H1 (cell line): ENCODE measurements around the gene PHTF2. TPM values are rescaled to one million over a fixed set of nuclear protein-coding genes. Genes with fewer than 3 reads are reported as not detected.

ENCODE experiments used
- CTCF ChIA-PET: fragments of 300-600 bp; sonication (Branson Sonifier 250); formaldehyde crosslinking; loops from one replicate; lab custom pipeline; 2021; ENCODE audit not compliant: partially characterized antibody; lab: Charles Lee
- POLR2A ChIA-PET: fragments of 300-600 bp; sonication (Branson Sonifier 250); formaldehyde crosslinking; loops from one replicate; lab custom pipeline; 2021; ENCODE audit warnings: inconsistent platforms; ENCODE audit not compliant: partially characterized antibody; lab: Charles Lee
- DNase-seq, 2 experiments: peaks; one replicate each; pipeline versions ENCODE4 v3.0.0 to v3.0.0-alpha.2; 2010 to 2022; ENCODE audit warnings: low spot score in 2 of 2, low read depth in 1 of 2, mixed read lengths in 1 of 2
- FAIRE-seq: peaks from 2 replicates; lab custom pipeline; 2011; peaks lifted over from hg19 to GRCh38; lab: Jason Lieb, UNC
- H2AFZ ChIP-seq: 2 replicates; pipeline ENCODE4 v1.8.1; 2012; ENCODE audit warnings: low read length, inconsistent platforms
- H2AK5ac ChIP-seq: 2 replicates; pipeline ENCODE4 v1.6.1; 2013; ENCODE audit warnings: low read depth, low read length
- H2BK120ac ChIP-seq: replicated peaks from 2 replicates; pipeline ENCODE3; 2013; ENCODE audit warnings: low read depth, low read length, inconsistent platforms
- H2BK12ac ChIP-seq: 2 replicates; pipeline ENCODE4 v1.6.1; 2013; ENCODE audit warnings: low read depth, low read length
- H2BK15ac ChIP-seq: 2 replicates; pipeline ENCODE4 v1.6.1; 2013; ENCODE audit warnings: low read length
- H2BK20ac ChIP-seq: 2 replicates; pipeline ENCODE4 v1.6.1; 2013; ENCODE audit warnings: low read length
- H2BK5ac ChIP-seq: 2 replicates; pipeline ENCODE4 v1.6.1; 2013; ENCODE audit warnings: low read depth, low read length
- H3K14ac ChIP-seq: 2 replicates; pipeline ENCODE4 v1.6.1; 2013; ENCODE audit warnings: inconsistent platforms; ENCODE audit not compliant: insufficient read length
- H3K18ac ChIP-seq: 2 replicates; pipeline ENCODE4 v1.6.1; 2013; ENCODE audit warnings: low read length; ENCODE audit errors: extremely low read depth
- H3K23ac ChIP-seq: 2 replicates; pipeline ENCODE4 v1.6.1; 2013; ENCODE audit warnings: inconsistent platforms; ENCODE audit not compliant: insufficient read length
- H3K23me2 ChIP-seq: 2 replicates; pipeline ENCODE4 v1.6.1; 2013; ENCODE audit warnings: low read depth, low read length
- H3K27ac ChIP-seq: 2 replicates; pipeline ENCODE4 v1.6.1; 2011; ENCODE audit warnings: low read depth, low read length, inconsistent platforms
- H3K27me3 ChIP-seq, 4 experiments: replicated peaks in 1 of 4; 1 replicate in 1 of 4; 2 replicates in 3 of 4; pipeline versions ENCODE4 v1.6.1 to v1.8.1; 2011 to 2013; ENCODE audit warnings: low read length in 3 of 4, mild to moderate bottlenecking in 3 of 4, inconsistent platforms in 2 of 4, mixed read lengths in 2 of 4, moderate library complexity in 1 of 4; ENCODE audit not compliant: control insufficient read depth in 3 of 4, insufficient read depth in 3 of 4; ENCODE audit errors: extremely low read depth in 1 of 4
- H3K36me3 ChIP-seq, 4 experiments: 2 replicates each; pipeline versions ENCODE4 v1.6.1 to v1.8.1; 2011 to 2013; ENCODE audit warnings: mild to moderate bottlenecking in 4 of 4, low read length in 3 of 4, moderate library complexity in 2 of 4, control low read depth in 1 of 4, inconsistent platforms in 1 of 4; ENCODE audit not compliant: insufficient read depth in 4 of 4, control insufficient read depth in 2 of 4
- H3K4ac ChIP-seq: replicated peaks from 2 replicates; pipeline ENCODE3; 2013; ENCODE audit warnings: low read length, low read depth, mixed read lengths, inconsistent platforms; ENCODE audit not compliant: insufficient read length
- H3K4me1 ChIP-seq, 4 experiments: replicated peaks in 1 of 4; 1 replicate in 1 of 4; 2 replicates in 3 of 4; pipeline versions ENCODE4 v1.6.1 to v1.8.1; 2011 to 2013; ENCODE audit warnings: low read length in 3 of 4, inconsistent platforms in 2 of 4, mixed read lengths in 1 of 4; ENCODE audit not compliant: insufficient read depth in 4 of 4, control insufficient read depth in 3 of 4
- H3K4me2 ChIP-seq, 2 experiments: 2 replicates each; pipeline versions ENCODE4 v1.6.1 to v1.8.1; 2011 to 2013; ENCODE audit warnings: low read depth in 2 of 2, low read length in 2 of 2, control low read depth in 1 of 2, inconsistent platforms in 1 of 2, mild to moderate bottlenecking in 1 of 2; ENCODE audit not compliant: insufficient read depth in 1 of 2
- H3K4me3 ChIP-seq, 4 experiments: fragments of 200-600, 300-600 bp in 1 of 4; sonication (generic), shearing (Covaris generic), sonication (Bioruptor Twin) in 1 of 4; 2 replicates each; pipeline versions ENCODE4 v1.5.1 to v1.8.1; 2011 to 2016; ENCODE audit warnings: low read length in 4 of 4, low read depth in 3 of 4, control low read depth in 2 of 4, inconsistent platforms in 2 of 4, mild to moderate bottlenecking in 2 of 4, mixed read lengths in 1 of 4, moderate library complexity in 1 of 4; ENCODE audit not compliant: insufficient read depth in 2 of 4; ENCODE audit errors: extremely low read depth in 1 of 4
- H3K56ac ChIP-seq: replicated peaks from 2 replicates; pipeline ENCODE3; 2013; ENCODE audit warnings: low read depth, mild to moderate bottlenecking, mixed read lengths, low read length, inconsistent platforms; ENCODE audit not compliant: insufficient read length
- H3K79me1 ChIP-seq: 2 replicates; pipeline ENCODE4 v1.6.1; 2013; ENCODE audit warnings: low read depth, low read length, control low read depth
- H3K79me2 ChIP-seq, 2 experiments: 2 replicates each; pipeline versions ENCODE4 v1.6.1 to v1.8.1; 2012 to 2013; ENCODE audit warnings: low read length in 2 of 2, mild to moderate bottlenecking in 2 of 2, inconsistent platforms in 1 of 2; ENCODE audit not compliant: insufficient read depth in 2 of 2, control insufficient read depth in 1 of 2
- H3K9ac ChIP-seq, 4 experiments: replicated peaks in 1 of 4; 1 replicate in 1 of 4; 2 replicates in 3 of 4; pipeline versions ENCODE4 v1.6.1 to v1.8.1; 2011 to 2013; ENCODE audit warnings: low read depth in 3 of 4, low read length in 3 of 4, control low read depth in 2 of 4, mild to moderate bottlenecking in 2 of 4, moderate library complexity in 2 of 4, inconsistent platforms in 1 of 4; ENCODE audit errors: extremely low read depth in 1 of 4
- H3K9me3 ChIP-seq, 2 experiments: 2 replicates each; pipeline versions ENCODE4 v1.6.1 to v1.8.1; 2012 to 2013; ENCODE audit warnings: mild to moderate bottlenecking in 2 of 2, moderate library complexity in 2 of 2, control low read depth in 1 of 2, inconsistent platforms in 1 of 2, low read depth in 1 of 2, low read length in 1 of 2, mixed read lengths in 1 of 2; ENCODE audit not compliant: insufficient read depth in 2 of 2
- H4K20me1 ChIP-seq, 2 experiments: replicated peaks in 1 of 2; 2 replicates each; pipeline versions ENCODE3 to v1.8.1; 2011 to 2013; ENCODE audit warnings: inconsistent platforms in 2 of 2, low read length in 2 of 2, mild to moderate bottlenecking in 1 of 2; ENCODE audit not compliant: insufficient read depth in 2 of 2, control insufficient read depth in 1 of 2
- H4K5ac ChIP-seq: 2 replicates; pipeline ENCODE4 v1.6.1; 2013; ENCODE audit warnings: low read length, low read depth, mixed read lengths, inconsistent platforms; ENCODE audit not compliant: insufficient read length
- H4K8ac ChIP-seq: 2 replicates; pipeline ENCODE4 v1.8.0; 2013; ENCODE audit warnings: mild to moderate bottlenecking, moderate library complexity, low read length, inconsistent platforms; ENCODE audit not compliant: insufficient read depth; ENCODE audit errors: extremely low read depth
- H4K91ac ChIP-seq: replicated peaks from 2 replicates; pipeline ENCODE3; 2013; ENCODE audit warnings: low read length, mixed read lengths, inconsistent platforms; ENCODE audit not compliant: insufficient read length
- ATF2 ChIP-seq: IDR thresholded peaks from 2 replicates; pipeline ENCODE4 v1.6.1; 2012; ENCODE audit warnings: low read length, inconsistent platforms
- ATF3 ChIP-seq: IDR thresholded peaks from 2 replicates; pipeline ENCODE4 v1.6.1; 2011; ENCODE audit warnings: low read depth, mild to moderate bottlenecking, low read length; ENCODE audit not compliant: insufficient read depth
- BACH1 ChIP-seq: IDR thresholded peaks from 2 replicates; pipeline ENCODE4 v1.6.1; 2012; ENCODE audit warnings: low read length, improper control_type of control experiment
- BRCA1 ChIP-seq: IDR thresholded peaks from 2 replicates; pipeline ENCODE4 v1.6.1; 2012; ENCODE audit warnings: low read depth, low read length, improper control_type of control experiment
- EZH2 ChIP-seq: fragments of 200-600 bp; sonication (generic); IDR thresholded peaks from 2 replicates; pipeline ENCODE4 v1.7.1; 2012; ENCODE audit warnings: low read depth, mild to moderate bottlenecking, moderate library complexity, low read length, inconsistent platforms; ENCODE audit not compliant: severe bottlenecking
- GABPA ChIP-seq: IDR thresholded peaks from 2 replicates; pipeline ENCODE4 v1.6.1; 2011; ENCODE audit warnings: mild to moderate bottlenecking, low read length, moderate library complexity, borderline replicate concordance; ENCODE audit not compliant: insufficient read depth
- RFX5 ChIP-seq: IDR thresholded peaks from 2 replicates; pipeline ENCODE4 v1.6.1; 2011; ENCODE audit warnings: low read depth, low read length, improper control_type of control experiment, borderline replicate concordance
- TEAD4 ChIP-seq: IDR thresholded peaks from 2 replicates; pipeline ENCODE4 v1.6.1; 2012; ENCODE audit warnings: low read depth, low read length, inconsistent platforms, mixed read lengths
- WGBS, 2 experiments: shearing (Covaris generic) in 1 of 2; methylation state at CpG; one replicate each; pipeline versions ENCODE4 v1.1.6 to v1.1.7; 2013 to 2015; ENCODE audit warnings: low lambda C conversion rate in 2 of 2, mixed read lengths in 2 of 2, inconsistent platforms in 1 of 2, low coverage in 1 of 2, missing lambda C conversion rate in 1 of 2; ENCODE audit not compliant: insufficient replicate concordance in 2 of 2, insufficient coverage in 1 of 2, insufficient read length in 1 of 2; ENCODE audit errors: extremely low coverage in 1 of 2, missing lambda C conversion rate in 1 of 2; 5-methylcytosine and 5-hydroxymethylcytosine counted together
- polyA plus RNA-seq, 7 experiments: library from polyadenylated mRNA; depleted of rRNA in 3 of 7; stranded (reverse) in 5 of 7; unstranded in 2 of 7; fragments of >200 nt in 5 of 7; fragments of 200-250 nt in 2 of 7; gene quantifications; 1 replicate in 5 of 7; 2 replicates in 1 of 7; 4 replicates in 1 of 7; pipeline versions ENCODE4 v1.2.1 to v1.2.3, GENCODE V29; 2011 to 2013; ENCODE audit warnings: missing spikeins in 2 of 7, mixed read lengths in 2 of 7
- total RNA-seq: library from RNA; stranded (reverse); fragmentation: NEBNext Ultra II Directional; extraction: Animal tissue kit (Norgen Biotek cat#: 25700); gene quantifications from 2 replicates; pipeline ENCODE4 v1.2.1, GENCODE V29; 2021

The PHTF2 gene
- total and polyA plus RNA-seq, 2 of the 8 experiments (the other 6 are each of a cell fraction or from before 2014, with no cell fraction given), result 9.0 to 25.4 TPM

- H3K9me3 ChIP-seq, result no peaks in the 10 kb centered on the region
- H2BK15ac ChIP-seq, result no peak overlapping the region
- no peak overlapping the region for H3K14ac ChIP-seq
- H3K27me3 ChIP-seq, result no peaks in the 10 kb centered on the region
- no peak overlapping the region for H3K27ac ChIP-seq
- peaks cover 0 to 11% of the 10 kb centered on the region in 2 experiments; a peak in 2 of 4 replicates for H3K79me2 ChIP-seq
- H3K4me1 ChIP-seq, result no peaks in the 10 kb centered on the region
- H3K4me3 ChIP-seq, result no peak overlapping the region
- no peak overlapping the region for H2BK5ac ChIP-seq
- no peak overlapping the region for H4K8ac ChIP-seq
- no peak overlapping the region for H3K18ac ChIP-seq
- no peak overlapping the region for H3K56ac ChIP-seq
- no peak overlapping the region for H3K23ac ChIP-seq
- H2BK12ac ChIP-seq, result no peak overlapping the region
- no peak overlapping the region for H2BK120ac ChIP-seq
- H4K91ac ChIP-seq, result no peak overlapping the region
- peaks cover 0 to 4% (median 0%) of the 10 kb centered on the region in 4 experiments; a peak in 1 of 8 replicates for H3K36me3 ChIP-seq
- no peak overlapping the region for H3K9ac ChIP-seq
- CTCF ChIA-PET, result no interaction called here
- DNase-seq (no peak), FAIRE-seq (no peak)
- H4K5ac ChIP-seq, result no peak overlapping the region
- no peak overlapping the region for H3K4me2 ChIP-seq
- H3K79me1 ChIP-seq, result no peaks in the 10 kb centered on the region
- H2AFZ ChIP-seq, result no peak overlapping the region
- H4K20me1 ChIP-seq, result no peaks in the 10 kb centered on the region
- H3K4ac ChIP-seq, result no peak overlapping the region
- H2BK20ac ChIP-seq, result no peak overlapping the region
- no peak overlapping the region for H2AK5ac ChIP-seq
- no peaks in the 10 kb centered on the region for H3K23me2 ChIP-seq
- WGBS, 2 experiments, result 76% methylated on average over 6 of the region's 6 CpGs; no CpG with 5 or more reads in 1 of the 2 experiments
- POLR2A ChIA-PET, result no interaction called here
- TF ChIP-seq ATF2 (no peak), EZH2 (no peak), RFX5 (no peak), TEAD4 (no peak), GABPA (no peak), ATF3 (no peak), BRCA1 (no peak), BACH1 (no peak)
Measured at GRCh38 chr7:77791336-77791735, 7.2 kb upstream of the PHTF2 start.
